ENCODE results near the gene ACTR6.
"Not testable (repeated sequence)": the region's sequence is repeated elsewhere in the genome, so short reads cannot be mapped to it uniquely, and the experiment has no call there.

ACTR6 gene

GRCh38 chr12:100239589-100239988 is 39.0 kb downstream of the ACTR6 start:
- Histone ChIP-seq H3K36me3 (ENCODE audit: control insufficient read depth, insufficient read depth, low read length) (no peaks in the 10 kb centered on the region), H3K27ac (ENCODE audit: low read length) (no peak overlapping the region), H3K4me1 (ENCODE audit: control insufficient read depth, insufficient read depth, low read length) (no peaks in the 10 kb centered on the region), H3K4me3 (ENCODE audit: low read length) (no peak overlapping the region), H3K27me3 (ENCODE audit: control insufficient read depth, insufficient read depth, low read length) (no peaks in the 10 kb centered on the region), H3K9me3 (ENCODE audit: control insufficient read depth, insufficient read depth, low read length) (no peaks in the 10 kb centered on the region)
- WGBS (ENCODE audit: insufficient coverage, insufficient read length), result no CpG with 5 or more reads among the region's 1 CpG
- DNase-seq (ENCODE audit: low read depth, low spot score), result no peak

GRCh38 chr12:100243137-100243536 is 42.5 kb downstream of the ACTR6 start:
- 100% methylated on average over 2 of the region's 5 CpGs for WGBS (ENCODE audit: insufficient coverage, insufficient read length)
- Histone ChIP-seq H3K27ac (ENCODE audit: low read length) (no peak overlapping the region), H3K36me3 (ENCODE audit: control insufficient read depth, insufficient read depth, low read length) (no peaks in the 10 kb centered on the region), H3K27me3 (ENCODE audit: control insufficient read depth, insufficient read depth, low read length) (no peaks in the 10 kb centered on the region), H3K4me3 (ENCODE audit: low read length) (no peak overlapping the region), H3K9me3 (ENCODE audit: control insufficient read depth, insufficient read depth, low read length) (no peaks in the 10 kb centered on the region), H3K4me1 (ENCODE audit: control insufficient read depth, insufficient read depth, low read length) (no peaks in the 10 kb centered on the region)
- no peak for DNase-seq (ENCODE audit: low read depth, low spot score)

GRCh38 chr12:100247765-100248164 is 47.1 kb downstream of the ACTR6 start:
- DNase-seq (ENCODE audit: low read depth, low spot score), result no peak
- Histone ChIP-seq H3K4me3 (ENCODE audit: low read length) (no peak overlapping the region), H3K27ac (ENCODE audit: low read length) (no peak overlapping the region), H3K9me3 (ENCODE audit: control insufficient read depth, insufficient read depth, low read length) (no peaks in the 10 kb centered on the region), H3K27me3 (ENCODE audit: control insufficient read depth, insufficient read depth, low read length) (no peaks in the 10 kb centered on the region), H3K36me3 (ENCODE audit: control insufficient read depth, insufficient read depth, low read length) (no peaks in the 10 kb centered on the region), H3K4me1 (ENCODE audit: control insufficient read depth, insufficient read depth, low read length) (no peaks in the 10 kb centered on the region)
- 100% methylated on average over 1 of the region's 4 CpGs for WGBS (ENCODE audit: insufficient coverage, insufficient read length)

GRCh38 chr12:100248886-100249285 is 48.3 kb downstream of the ACTR6 start:
- Histone ChIP-seq H3K4me1 (ENCODE audit: control insufficient read depth, insufficient read depth, low read length) (no peaks in the 10 kb centered on the region), H3K27ac (ENCODE audit: low read length) (no peak overlapping the region), H3K36me3 (ENCODE audit: control insufficient read depth, insufficient read depth, low read length) (no peaks in the 10 kb centered on the region), H3K4me3 (ENCODE audit: low read length) (no peak overlapping the region), H3K9me3 (ENCODE audit: control insufficient read depth, insufficient read depth, low read length) (no peaks in the 10 kb centered on the region), H3K27me3 (ENCODE audit: control insufficient read depth, insufficient read depth, low read length) (no peaks in the 10 kb centered on the region)
- DNase-seq (ENCODE audit: low read depth, low spot score), result no peak

GRCh38 chr12:100249941-100250340 is 49.3 kb downstream of the ACTR6 start:
- Histone ChIP-seq H3K9me3 (ENCODE audit: control insufficient read depth, insufficient read depth, low read length) (no peaks in the 10 kb centered on the region), H3K36me3 (ENCODE audit: control insufficient read depth, insufficient read depth, low read length) (no peaks in the 10 kb centered on the region), H3K4me3 (ENCODE audit: low read length) (no peak overlapping the region), H3K27ac (ENCODE audit: low read length) (no peak overlapping the region), H3K4me1 (ENCODE audit: control insufficient read depth, insufficient read depth, low read length) (no peaks in the 10 kb centered on the region), H3K27me3 (ENCODE audit: control insufficient read depth, insufficient read depth, low read length) (no peaks in the 10 kb centered on the region)
- no peak for DNase-seq (ENCODE audit: low read depth, low spot score)
- WGBS (ENCODE audit: insufficient coverage, insufficient read length), result no CpG with 5 or more reads among the region's 7 CpGs

GRCh38 chr12:100251917-100252316 is 51.3 kb downstream of the ACTR6 start:
- Histone ChIP-seq H3K36me3 (ENCODE audit: control insufficient read depth, insufficient read depth, low read length) (no peaks in the 10 kb centered on the region), H3K4me3 (ENCODE audit: low read length) (no peak overlapping the region), H3K27me3 (ENCODE audit: control insufficient read depth, insufficient read depth, low read length) (no peaks in the 10 kb centered on the region), H3K4me1 (ENCODE audit: control insufficient read depth, insufficient read depth, low read length) (no peaks in the 10 kb centered on the region), H3K9me3 (ENCODE audit: control insufficient read depth, insufficient read depth, low read length) (no peaks in the 10 kb centered on the region), H3K27ac (ENCODE audit: low read length) (no peak overlapping the region)
- DNase-seq (ENCODE audit: low read depth, low spot score), result no peak
- no CpG with 5 or more reads among the region's 2 CpGs for WGBS (ENCODE audit: insufficient coverage, insufficient read length)

GRCh38 chr12:100253437-100253836 is 52.8 kb downstream of the ACTR6 start:
- no peak overlapping the region for H3K27ac ChIP-seq (ENCODE audit: low read length)
- no peaks in the 10 kb centered on the region for H3K4me1 ChIP-seq (ENCODE audit: control insufficient read depth, insufficient read depth, low read length)
- H3K36me3 ChIP-seq (ENCODE audit: control insufficient read depth, insufficient read depth, low read length), result no peaks in the 10 kb centered on the region
- H3K9me3 ChIP-seq (ENCODE audit: control insufficient read depth, insufficient read depth, low read length), result no peaks in the 10 kb centered on the region
- no peak for DNase-seq (ENCODE audit: low read depth, low spot score)
- WGBS (ENCODE audit: insufficient coverage, insufficient read length), result no CpG with 5 or more reads among the region's 1 CpG
- no peaks in the 10 kb centered on the region for H3K27me3 ChIP-seq (ENCODE audit: control insufficient read depth, insufficient read depth, low read length)
- no peak overlapping the region for H3K4me3 ChIP-seq (ENCODE audit: low read length)

GRCh38 chr12:100254876-100255275 is 54.3 kb downstream of the ACTR6 start:
- Histone ChIP-seq H3K36me3 (ENCODE audit: control insufficient read depth, insufficient read depth, low read length) (no peaks in the 10 kb centered on the region), H3K4me3 (ENCODE audit: low read length) (no peak overlapping the region), H3K27ac (ENCODE audit: low read length) (no peak overlapping the region), H3K27me3 (ENCODE audit: control insufficient read depth, insufficient read depth, low read length) (no peaks in the 10 kb centered on the region), H3K9me3 (ENCODE audit: control insufficient read depth, insufficient read depth, low read length) (no peaks in the 10 kb centered on the region), H3K4me1 (ENCODE audit: control insufficient read depth, insufficient read depth, low read length) (no peaks in the 10 kb centered on the region)
- no peak for DNase-seq (ENCODE audit: low read depth, low spot score)
- no CpG with 5 or more reads among the region's 1 CpG for WGBS (ENCODE audit: insufficient coverage, insufficient read length)

GRCh38 chr12:100258127-100258526 is 57.5 kb downstream of the ACTR6 start:
- Histone ChIP-seq H3K4me1 (ENCODE audit: control insufficient read depth, insufficient read depth, low read length) (no peaks in the 10 kb centered on the region), H3K4me3 (ENCODE audit: low read length) (no peak overlapping the region), H3K27me3 (ENCODE audit: control insufficient read depth, insufficient read depth, low read length) (no peaks in the 10 kb centered on the region), H3K36me3 (ENCODE audit: control insufficient read depth, insufficient read depth, low read length) (no peaks in the 10 kb centered on the region), H3K9me3 (ENCODE audit: control insufficient read depth, insufficient read depth, low read length) (no peaks in the 10 kb centered on the region), H3K27ac (ENCODE audit: low read length) (no peak overlapping the region)
- WGBS (ENCODE audit: insufficient coverage, insufficient read length), result no CpG with 5 or more reads among the region's 1 CpG
- DNase-seq (ENCODE audit: low read depth, low spot score), result no peak

- H3K4me3 ChIP-seq (ENCODE audit: low read length), result no peak overlapping the region
- DNase-seq (ENCODE audit: low read depth, low spot score), result no peak
- no CpG with 5 or more reads among the region's 5 CpGs for WGBS (ENCODE audit: insufficient coverage, insufficient read length)
Observed at GRCh38 chr12:100263131-100263530, 62.5 kb downstream of the ACTR6 start.

GRCh38 chr12:100265107-100265506 is 64.5 kb downstream of the ACTR6 start:
- not testable (repeated sequence) for H3K9me3 ChIP-seq (ENCODE audit: control insufficient read depth, insufficient read depth, low read length); H3K4me1 ChIP-seq (ENCODE audit: control insufficient read depth, insufficient read depth, low read length); H3K27ac ChIP-seq (ENCODE audit: low read length); DNase-seq (ENCODE audit: low read depth, low spot score); H3K27me3 ChIP-seq (ENCODE audit: control insufficient read depth, insufficient read depth, low read length); H3K4me3 ChIP-seq (ENCODE audit: low read length); H3K36me3 ChIP-seq (ENCODE audit: control insufficient read depth, insufficient read depth, low read length)
- no CpG with 5 or more reads among the region's 5 CpGs for WGBS (ENCODE audit: insufficient coverage, insufficient read length)

More at GRCh38 chr12:100263131-100263530, 62.5 kb downstream of the ACTR6 start:
- no peaks in the 10 kb centered on the region for H3K4me1 ChIP-seq (ENCODE audit: control insufficient read depth, insufficient read depth, low read length)
- H3K36me3 ChIP-seq (ENCODE audit: control insufficient read depth, insufficient read depth, low read length), result no peaks in the 10 kb centered on the region
- H3K27ac ChIP-seq (ENCODE audit: low read length), result no peak overlapping the region
- H3K9me3 ChIP-seq (ENCODE audit: control insufficient read depth, insufficient read depth, low read length), result no peaks in the 10 kb centered on the region
- no peaks in the 10 kb centered on the region for H3K27me3 ChIP-seq (ENCODE audit: control insufficient read depth, insufficient read depth, low read length)

Measured in iPS DF 6.9 (cell line).